LNCaP clone FGC (cell line): ENCODE results near the gene ERCC6L2.

ENCODE experiments used
- DNase-seq: peaks from one replicate; pipeline ENCODE4 v3.0.0-alpha.2; 2011; ENCODE audit warnings: low read depth
- H3K4me3 ChIP-seq: 2 replicates; pipeline ENCODE4 v1.5.1; 2011; ENCODE audit warnings: mild to moderate bottlenecking, low read depth, low read length, control low read depth
- TF ChIP-seq, protein P1 (sequence below): IDR thresholded peaks from 2 replicates; pipeline ENCODE4 v1.5.1; 2012; ENCODE audit warnings: mild to moderate bottlenecking; ENCODE audit not compliant: control insufficient read depth, insufficient read depth; ENCODE audit errors: extremely low read depth

Gene ERCC6L2

DNA sequence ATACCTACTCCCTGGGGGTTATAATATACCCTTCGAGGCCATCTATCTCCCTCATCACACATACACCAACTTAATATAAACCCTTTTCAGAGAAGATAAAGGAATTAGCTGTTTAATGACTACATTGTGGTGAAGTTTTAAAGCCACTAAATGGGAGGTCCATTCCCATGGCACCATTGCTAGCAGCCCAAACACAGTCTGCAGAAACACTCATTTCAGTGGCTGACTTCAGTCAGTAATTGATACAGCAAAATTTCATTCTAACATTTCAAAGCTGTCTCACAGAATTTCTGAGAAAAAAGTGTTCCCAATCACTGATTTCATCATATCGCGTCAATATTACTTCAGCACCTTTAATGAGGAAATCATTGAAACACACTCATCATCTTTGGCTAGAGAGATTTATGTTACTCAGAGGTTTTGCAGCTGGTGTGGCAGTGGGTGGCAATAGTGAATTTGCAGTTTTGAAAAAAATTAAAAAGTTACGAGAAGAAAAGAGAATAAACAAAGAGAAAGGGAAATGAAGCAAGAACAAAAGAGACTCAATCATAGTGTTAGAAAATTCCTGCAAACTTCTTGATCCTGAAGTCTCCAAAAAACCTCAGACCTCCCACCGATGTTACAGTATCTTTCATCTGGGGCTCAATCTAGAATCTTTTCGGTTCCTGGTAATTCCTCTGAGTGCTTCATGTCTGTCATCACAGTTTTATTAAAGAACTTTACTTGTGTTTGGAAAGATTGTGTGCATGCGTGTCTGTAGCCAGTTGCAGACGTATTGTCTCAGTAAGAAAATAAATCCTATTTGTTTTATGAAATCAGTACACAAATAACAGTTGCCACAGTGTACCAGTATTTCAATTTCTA lies 105.0 kb downstream of the ERCC6L2 start:
- TF ChIP-seq, protein P1, sequence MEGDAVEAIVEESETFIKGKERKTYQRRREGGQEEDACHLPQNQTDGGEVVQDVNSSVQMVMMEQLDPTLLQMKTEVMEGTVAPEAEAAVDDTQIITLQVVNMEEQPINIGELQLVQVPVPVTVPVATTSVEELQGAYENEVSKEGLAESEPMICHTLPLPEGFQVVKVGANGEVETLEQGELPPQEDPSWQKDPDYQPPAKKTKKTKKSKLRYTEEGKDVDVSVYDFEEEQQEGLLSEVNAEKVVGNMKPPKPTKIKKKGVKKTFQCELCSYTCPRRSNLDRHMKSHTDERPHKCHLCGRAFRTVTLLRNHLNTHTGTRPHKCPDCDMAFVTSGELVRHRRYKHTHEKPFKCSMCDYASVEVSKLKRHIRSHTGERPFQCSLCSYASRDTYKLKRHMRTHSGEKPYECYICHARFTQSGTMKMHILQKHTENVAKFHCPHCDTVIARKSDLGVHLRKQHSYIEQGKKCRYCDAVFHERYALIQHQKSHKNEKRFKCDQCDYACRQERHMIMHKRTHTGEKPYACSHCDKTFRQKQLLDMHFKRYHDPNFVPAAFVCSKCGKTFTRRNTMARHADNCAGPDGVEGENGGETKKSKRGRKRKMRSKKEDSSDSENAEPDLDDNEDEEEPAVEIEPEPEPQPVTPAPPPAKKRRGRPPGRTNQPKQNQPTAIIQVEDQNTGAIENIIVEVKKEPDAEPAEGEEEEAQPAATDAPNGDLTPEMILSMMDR = no peak
- peak; percentile 44 for DNase-seq
- peak overlapping the region; percentile 24; the same call in 1 of the 2 replicates for H3K4me3 ChIP-seq

DNA sequence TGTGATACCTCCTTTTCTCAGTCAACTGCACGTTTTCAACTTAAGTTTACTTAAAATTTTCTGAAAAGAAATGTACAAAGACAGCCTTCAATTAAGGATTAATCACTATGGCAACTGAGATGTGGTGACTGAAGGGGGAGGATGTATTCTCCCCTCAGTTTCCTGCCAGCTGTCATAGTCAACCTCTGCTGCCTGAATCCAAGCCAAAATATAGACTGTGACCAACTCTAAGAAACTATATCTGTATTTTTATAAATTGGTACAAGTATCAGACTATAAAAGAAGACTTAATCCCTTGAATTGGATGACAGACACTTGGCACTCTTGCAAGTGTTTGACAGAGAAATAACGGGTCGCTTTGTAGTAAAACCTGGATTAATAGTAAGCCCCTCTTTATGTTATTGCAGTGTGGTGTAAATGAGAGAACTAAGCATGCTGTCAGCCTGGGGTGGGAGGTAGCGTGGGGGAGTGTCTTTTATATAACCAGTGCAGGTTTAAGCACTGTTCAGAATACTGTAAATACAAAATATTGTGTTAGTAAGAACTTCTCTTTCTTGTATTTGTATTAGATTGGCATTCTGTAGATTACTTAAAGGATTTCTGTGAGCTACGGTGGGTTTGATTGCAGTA lies 106.4 kb downstream of the ERCC6L2 start:
- no peak overlapping the region for H3K4me3 ChIP-seq
- TF ChIP-seq, protein P1 = no peak
- DNase-seq = no peak

DNA sequence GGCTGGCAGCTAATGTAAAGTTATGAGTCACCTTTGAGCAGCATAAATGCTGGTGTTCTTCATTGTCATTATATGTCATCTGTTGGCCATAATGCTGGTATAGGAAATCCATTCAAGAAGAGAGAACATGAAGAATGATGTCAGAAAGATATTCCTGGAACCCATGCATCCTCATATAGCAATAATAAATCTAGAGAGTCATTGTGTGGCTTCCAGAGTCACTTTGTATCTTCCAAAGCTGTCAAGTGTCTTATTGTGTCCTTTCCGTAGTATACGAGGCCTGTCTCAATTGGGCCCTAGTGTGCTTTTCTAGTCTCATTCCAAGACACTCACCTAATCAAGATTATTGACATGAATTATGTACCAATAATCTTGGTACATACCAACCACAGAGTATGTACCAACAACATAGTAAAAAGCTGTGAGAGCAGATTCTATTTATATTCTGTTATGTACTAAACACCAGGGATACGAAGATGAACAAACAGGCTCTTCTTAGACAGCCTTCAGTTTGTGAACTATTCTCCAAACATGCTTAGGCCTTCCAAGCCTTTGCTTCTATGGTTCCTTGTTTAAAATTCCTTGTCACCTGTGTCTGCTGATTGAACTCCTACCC lies 110.1 kb downstream of the ERCC6L2 start:
- DNase-seq = no peak
- TF ChIP-seq, protein P1 = no peak
- no peak overlapping the region for H3K4me3 ChIP-seq

DNA sequence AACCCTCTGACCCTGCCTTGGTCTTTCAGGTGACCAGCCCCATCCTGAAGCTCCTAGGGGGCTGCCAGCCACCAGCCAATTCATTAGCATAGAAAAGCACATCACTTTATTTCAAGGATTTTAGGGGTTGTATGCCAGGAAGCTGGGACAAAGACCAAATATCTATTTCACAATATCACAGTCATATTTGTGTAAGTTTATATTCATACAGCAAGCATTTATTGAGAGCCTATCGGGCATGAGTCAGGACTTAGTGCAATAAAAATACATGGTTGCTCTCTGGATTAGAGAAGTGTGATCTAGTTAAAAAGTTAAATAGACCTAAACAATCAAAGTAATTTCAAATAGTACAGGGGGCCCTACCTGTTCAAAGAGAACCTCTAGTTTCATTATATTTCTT lies 113.8 kb downstream of the ERCC6L2 start:
- TF ChIP-seq, protein P1 = no peak
- H3K4me3 ChIP-seq = no peak overlapping the region
- no peak for DNase-seq

DNA sequence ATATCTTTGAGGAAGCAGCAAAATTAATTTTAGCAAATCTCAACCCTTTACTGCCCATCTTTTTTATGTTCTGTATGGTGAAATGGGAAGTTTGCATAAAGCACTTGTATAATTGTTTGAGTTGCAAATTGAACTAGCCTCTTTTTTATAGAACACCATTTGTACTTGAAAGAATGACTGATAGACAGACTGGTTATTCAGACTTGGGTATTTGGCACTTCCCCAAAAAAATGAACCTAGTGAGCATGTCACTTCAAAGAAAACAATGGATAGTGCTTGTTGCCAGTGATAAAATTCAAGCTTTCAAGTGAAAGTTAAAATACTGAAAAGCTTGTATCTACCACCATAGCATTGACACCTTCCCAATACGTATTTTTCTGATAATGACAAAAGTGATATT lies 115.8 kb downstream of the ERCC6L2 start:
- TF ChIP-seq, protein P1 = no peak
- no peak overlapping the region for H3K4me3 ChIP-seq
- DNase-seq = peak; percentile 80

DNA sequence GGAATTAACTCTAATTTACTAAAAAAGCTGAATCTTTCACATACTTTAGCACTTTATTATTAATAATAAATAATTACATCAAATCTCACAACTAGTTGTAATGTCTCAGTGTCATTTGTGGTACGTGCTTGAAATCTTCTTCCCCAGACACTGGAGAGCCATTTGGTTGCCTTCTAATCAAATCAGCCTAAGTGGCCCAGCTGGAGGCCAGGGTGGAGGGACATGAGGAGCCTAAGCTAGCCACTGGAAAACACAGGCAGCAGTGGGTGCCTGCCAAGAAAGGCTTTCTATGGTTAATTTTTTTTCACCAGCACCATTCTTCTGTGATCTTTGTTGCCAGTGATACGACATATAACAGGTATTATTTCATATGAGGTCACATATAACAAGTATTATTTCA lies 117.0 kb downstream of the ERCC6L2 start:
- TF ChIP-seq, protein P1 = no peak
- H3K4me3 ChIP-seq = no peak overlapping the region
- no peak for DNase-seq
